T follicular helper cell (primary cell): ENCODE data around the gene FRMD4B.
"Not testable (repeated sequence)": the region's sequence is repeated elsewhere in the genome, so short reads cannot be mapped to it uniquely, and the experiment has no call there.

Experiments
- DNase-seq: peaks from one replicate; pipeline ENCODE4 v3.0.0-alpha.2; 2020; ENCODE audit warnings: low read depth

Gene FRMD4B

DNA sequence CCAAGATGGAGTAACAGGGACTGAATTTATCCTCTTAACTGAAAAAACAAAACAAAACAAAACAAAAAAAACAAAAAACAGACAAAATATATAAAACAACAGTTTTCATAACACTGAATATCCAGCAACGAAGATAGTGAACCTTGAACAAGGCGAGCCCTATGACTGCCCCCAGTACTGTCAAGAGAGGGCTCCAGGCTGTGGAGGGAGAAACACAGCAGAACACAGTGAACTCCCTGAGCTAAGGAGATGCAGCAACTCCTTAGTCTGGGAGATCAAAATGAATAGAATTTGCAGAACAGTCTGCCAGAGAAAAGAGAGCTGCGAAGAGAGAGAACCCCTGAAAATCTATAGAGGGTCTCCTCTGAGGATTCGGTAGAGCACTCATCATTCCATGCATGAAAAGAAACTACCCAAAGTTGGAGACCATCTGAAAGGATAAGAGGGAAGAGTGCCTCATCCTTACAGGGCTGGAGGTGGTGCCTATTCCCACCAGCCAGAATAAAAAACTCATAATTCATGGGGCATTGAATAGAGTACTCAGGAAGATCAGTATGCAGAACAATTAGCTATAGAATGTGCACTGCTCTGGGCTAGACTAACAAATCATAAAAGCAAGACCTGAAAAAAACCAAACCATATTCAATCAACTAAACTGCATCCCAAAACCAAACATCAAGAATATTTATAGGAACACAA, 101.8 kb downstream of the FRMD4B start:
- no peak for DNase-seq

DNA sequence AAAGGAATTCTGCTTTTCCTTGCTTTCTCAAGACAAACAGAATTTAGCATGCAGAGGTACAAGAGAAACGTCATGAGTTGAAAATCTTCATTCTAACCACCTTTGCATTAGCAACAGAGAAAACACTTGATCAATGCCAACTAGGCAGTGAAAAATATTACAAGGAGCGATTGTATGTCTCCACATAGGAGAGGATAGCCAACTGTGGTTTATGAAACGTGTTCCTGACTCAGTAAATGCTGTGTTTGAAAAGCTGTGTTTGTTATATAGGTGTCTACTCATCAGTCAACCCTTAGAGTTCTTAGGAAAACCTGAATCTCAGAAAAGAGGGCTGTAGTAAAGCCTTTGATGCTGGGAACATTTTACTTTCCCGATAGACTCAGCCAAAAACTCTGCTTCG, 102.4 kb downstream of the FRMD4B start:
- DNase-seq = no peak

DNA sequence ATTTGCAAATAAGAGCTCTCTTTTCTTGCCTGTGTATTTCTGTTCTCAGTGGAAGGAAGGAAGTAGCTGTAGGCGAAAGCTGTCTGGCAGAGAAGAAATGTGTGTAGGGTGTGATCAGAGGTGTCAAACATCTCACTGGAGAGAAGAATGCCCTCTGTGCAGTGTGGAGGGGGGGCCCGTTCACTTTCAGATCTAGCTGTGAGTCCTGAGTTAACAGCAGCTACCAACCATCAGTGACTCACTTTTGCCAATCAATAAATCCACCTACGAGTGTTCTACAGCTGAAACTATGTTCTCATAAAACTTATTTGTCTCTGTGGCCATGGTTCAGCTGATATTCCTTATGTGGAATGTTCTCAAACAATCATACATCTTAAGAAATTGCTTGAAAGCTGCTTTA, 103.7 kb downstream of the FRMD4B start:
- no peak for DNase-seq

DNA sequence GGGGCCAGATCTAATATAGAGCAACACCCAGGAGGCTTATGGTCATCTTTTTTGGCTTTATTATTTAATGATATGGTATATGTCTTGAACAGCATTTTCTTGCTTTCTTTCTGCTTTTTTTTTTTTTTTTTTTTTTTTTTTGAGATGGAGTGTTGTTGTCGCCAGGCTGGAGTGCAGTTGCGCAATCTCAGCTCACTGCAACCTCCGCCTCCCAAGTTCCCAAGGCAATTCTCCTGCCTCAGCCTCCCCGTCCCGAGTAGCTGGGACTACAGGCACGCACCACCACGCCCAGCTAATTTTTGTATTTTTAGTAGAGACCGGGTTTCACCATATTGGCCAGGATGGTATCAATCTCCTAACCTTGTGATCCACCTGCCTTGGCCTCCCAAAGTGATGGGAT, 108.5 kb downstream of the FRMD4B start:
- DNase-seq = not testable (repeated sequence)

DNA sequence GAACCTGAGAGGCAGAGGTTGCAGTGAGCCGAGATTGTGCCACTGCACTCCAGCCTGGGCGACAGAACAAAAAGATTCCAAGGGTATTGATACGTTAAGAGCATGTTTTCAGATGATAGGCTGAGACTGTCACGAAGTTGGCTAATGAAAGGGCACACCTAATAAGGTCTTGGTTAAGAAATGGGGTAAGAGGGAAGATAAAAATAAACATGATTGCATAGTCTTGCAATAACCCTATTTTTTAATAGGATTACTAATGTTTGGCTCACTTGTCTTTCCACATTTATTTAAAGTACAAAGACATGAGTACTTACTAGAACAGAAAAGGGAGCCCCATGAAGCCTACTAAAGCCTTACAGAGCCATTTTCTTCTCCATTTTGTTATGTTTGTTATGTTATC, 109.0 kb downstream of the FRMD4B start:
- DNase-seq = no peak

DNA sequence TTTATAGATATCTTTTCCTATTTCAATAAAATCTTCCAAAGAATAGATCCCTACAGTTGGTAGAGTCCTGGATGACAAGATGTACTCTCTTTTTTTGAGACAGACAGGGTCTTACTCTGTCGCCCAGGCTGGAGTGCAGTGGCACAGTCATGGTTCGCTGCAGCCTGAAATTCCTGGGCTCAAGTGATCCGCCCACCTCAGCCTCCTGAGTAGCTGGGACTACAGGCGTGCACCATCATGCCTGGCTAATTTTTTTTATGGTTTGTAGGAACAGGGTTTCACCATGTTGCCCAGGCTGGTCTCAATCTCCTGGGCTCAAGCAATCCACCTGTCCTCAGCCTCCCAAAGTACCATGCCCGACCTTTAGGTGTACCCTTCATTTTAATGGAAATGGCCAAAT, 109.7 kb downstream of the FRMD4B start:
- DNase-seq = not testable (repeated sequence)

DNA sequence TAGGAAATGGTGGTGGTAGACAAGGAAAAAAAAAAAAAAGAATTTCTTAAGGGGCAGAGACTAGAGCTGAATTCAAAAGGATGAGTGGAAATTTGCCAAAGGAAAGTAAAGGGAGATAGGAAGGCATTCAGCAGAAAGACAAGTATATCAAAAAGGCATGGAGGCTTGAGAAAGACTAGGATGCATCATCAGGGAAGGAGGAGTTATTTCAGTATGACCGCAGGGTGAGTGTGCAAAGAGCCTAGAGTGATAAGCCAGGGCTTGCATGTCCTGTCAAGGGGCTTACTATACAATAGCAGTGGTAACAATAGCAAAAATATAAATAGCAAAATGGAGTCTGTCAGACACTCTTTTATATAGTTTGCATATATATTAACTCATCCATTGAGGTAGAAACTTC, 112.0 kb downstream of the FRMD4B start:
- DNase-seq = no peak

DNA sequence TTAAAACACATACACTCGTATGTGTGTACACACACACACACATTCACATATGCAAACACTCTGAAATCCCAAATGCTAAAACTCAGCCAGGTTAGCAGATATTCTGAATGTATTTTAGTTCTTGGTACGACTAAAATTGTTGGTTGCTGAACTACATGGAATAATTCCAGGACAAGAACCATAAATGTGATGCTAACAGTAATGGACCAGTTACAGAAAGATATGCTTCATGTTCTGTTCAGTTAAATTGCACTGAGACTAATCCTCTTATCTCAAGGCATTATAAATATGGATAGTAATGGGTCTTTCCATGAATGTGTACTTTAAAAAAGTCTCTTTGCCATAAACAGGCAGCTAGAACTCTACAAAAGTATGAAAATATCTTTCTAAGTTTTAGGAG, 113.3 kb downstream of the FRMD4B start:
- no peak for DNase-seq

DNA sequence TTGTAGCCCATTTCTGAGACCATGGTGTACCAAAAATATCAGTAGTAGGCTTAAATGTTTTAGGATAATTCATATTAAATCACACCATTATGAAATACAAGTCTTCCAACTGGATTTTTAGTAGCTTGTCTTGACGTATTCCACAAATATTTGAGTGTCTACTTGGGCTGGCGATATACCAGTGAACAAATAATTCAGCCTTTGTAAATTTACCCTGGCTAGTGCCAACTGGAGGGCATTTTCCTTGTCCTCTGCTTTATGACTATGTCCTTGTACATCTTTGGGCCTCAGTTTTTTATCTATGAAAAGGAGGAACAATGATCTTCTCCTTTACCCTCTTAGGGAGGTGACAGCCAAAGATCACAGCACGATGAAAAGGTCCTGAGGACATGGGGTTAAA, 114.8 kb downstream of the FRMD4B start:
- no peak for DNase-seq

DNA sequence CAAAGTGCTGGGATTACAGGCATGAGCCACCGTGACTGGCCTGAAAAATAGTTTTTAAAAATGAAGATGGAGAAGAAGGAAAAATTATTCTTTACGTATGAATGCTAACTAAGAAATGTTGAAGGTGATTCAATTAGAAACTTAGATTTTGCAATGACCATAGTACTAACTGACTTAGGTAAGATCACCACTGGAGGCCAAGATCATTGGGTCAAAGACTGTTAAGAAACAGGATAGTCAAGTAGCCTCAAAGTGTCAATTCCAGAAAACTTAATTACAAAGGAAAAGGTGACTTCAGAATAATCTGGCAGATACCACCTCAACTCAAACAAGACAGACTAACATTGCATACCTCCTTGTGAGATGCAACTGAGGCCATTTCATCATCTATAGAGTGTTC, 119.3 kb downstream of the FRMD4B start:
- DNase-seq = no peak

DNA sequence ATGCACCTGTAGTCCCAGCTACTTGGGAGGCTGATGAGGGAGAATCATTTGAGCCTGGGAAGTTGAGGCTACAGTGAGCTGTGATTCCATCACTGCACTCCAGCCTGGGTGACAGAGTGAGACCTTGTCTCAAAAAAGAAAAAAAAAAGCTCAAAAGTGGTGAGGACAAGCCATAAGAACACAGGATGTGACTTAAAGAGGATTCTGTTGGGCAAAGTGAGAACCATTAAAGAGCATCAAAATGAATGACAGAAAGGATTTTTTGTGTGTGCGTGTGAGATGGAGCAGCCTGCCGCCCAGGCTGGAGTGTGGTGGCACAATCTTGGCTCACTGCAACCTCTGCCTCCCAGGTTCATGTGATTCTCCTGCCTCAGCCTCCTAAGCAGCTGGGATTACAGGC, 119.8 kb downstream of the FRMD4B start:
- not testable (repeated sequence) for DNase-seq

DNA sequence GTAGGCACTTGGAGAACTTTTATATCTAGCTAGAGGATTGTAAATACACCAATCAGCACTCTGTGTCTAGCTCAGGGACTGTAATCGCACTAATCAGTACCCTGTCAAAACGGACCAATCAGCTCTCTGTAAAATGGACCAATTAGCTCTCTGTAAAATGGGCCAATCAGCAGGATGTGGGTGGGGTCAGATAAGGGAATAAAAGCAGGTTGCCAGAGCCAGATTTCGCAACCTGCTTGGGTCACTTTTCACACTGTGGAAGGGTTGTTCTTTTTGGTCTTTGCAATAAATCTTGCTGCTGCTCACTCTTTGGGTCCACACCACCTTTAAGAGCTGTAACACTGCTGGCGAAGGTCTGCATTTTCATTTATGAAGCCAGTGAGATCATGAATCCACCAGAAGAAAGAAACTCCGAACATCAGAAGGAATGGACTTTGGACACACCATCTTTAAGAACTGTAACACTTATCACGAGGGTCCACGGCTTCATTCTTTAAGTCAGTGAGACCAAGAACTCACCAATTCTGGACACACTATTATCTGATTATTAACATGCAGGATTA, 125.0 kb downstream of the FRMD4B start:
- not testable (repeated sequence) for DNase-seq

DNA sequence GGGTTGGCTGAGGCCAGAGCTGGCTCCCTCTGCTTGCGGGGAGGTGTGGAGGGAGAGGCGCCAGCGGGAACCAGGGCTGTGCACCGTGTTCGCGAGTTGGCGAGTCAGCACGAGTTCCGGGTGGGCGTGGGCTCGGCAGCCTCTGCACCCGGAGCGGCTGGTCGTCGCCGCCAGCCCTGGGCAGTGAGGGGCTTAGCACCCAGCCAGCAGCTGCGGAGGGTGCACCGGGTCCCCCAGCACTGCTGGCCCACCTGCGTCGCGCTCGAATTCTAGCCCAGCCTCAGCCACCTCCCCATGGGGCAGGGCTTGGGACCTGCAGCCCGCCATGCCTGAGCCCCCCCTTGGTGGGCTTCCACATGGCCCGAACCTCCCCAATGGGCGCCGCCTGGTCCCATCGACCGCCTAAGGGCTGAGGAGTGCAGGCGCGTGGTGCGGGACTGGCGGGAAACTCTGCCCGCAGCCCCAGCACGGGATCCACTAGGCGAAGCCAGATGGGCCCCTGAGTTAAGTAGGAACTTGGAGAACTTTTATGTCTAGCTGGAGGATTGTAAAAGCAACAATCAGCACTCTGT, 125.6 kb downstream of the FRMD4B start:
- no peak for DNase-seq

DNA sequence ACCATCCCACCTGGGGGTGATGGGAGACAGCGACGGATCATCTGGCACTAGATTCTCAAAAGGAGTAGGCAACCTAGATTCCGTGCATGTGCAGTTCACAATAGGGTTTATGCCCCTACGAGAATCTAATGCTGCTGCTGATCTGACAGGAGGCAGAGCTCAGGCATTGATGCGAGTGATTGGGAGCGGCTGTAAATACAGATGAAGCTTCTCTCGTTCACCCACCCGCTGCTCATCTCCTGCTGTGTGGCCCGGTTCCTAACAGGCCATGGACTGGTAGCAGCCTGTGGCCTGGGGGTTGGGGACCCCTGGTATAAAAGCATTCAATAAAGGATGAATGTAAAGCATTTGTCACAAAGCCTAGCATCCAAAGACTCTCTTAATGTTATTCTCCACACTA, 126.8 kb downstream of the FRMD4B start:
- no peak for DNase-seq

DNA sequence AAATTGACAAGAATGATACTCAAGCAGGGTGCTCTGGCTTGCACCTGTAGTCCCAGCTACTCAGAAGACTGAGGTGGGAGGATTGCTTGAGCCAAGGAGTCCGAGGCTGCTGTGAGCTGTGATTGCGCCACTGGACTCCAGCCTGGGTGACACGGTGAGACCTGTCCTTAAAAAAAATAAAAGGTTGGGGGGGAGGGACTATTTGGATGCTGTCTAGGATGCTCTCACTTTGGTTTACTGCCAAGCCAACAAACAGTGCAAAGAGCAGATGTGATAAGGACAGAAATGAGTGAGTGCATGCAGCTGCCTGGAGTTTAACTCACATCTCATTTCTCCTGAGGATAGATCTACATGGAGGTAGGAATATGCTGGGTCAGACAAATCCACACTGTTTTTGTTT, 130.0 kb downstream of the FRMD4B start:
- DNase-seq = no peak

DNA sequence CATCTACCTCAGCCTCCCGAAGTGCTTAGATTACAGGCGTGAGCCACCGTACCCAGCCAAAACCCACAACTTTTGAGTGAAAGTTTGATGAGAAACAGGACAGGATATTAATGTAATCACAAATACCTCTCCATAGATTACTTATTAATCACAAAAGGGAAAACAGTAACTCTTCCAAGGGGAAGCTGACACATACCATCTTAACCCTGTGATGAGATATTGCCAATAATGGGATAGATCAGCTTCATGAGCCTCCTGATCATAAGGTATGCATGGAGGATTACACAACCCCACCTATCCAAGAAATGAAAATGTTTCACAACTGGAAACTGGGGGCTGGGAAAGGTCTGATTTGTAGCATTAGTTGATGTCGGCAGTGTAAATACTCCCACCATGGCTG, 131.5 kb downstream of the FRMD4B start:
- no peak for DNase-seq

DNA sequence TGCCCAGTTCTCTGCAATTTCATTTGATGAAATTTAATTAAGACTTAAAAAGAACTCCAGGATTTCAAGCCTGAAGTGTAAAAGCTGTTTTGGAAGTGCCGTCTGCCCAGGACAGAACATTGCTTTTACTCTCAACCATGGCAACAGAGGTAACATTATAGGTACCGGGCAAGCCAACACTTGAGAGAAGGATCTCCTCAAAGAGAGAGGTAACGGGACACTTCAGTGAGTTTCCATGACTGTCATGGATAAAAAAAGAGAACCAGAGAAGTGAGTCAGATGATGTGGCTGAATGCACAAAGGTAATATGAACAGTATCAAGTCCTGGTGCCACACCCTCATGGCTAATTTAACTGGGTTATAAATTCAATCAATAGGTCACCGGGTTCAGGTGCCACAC, 133.3 kb downstream of the FRMD4B start:
- no peak for DNase-seq

DNA sequence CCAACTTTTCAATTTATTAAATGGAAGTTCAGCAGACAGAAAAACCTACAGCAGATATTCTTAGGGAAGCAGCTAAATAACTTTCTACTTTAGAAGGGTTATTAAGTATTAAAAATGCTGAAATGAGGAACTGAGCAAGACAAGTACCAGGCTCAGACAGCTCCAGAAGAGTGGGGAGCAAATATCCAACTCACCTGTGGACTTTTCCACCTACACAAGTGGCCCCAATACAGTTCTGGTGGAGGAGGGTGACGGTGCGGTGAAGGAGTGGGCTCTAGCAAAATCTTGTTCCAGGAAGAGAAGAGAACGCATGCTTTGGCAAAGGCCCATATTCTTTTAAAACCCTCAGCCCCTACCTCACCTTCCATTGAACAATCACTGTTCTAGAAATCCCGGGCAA, 133.7 kb downstream of the FRMD4B start:
- DNase-seq = no peak

DNA sequence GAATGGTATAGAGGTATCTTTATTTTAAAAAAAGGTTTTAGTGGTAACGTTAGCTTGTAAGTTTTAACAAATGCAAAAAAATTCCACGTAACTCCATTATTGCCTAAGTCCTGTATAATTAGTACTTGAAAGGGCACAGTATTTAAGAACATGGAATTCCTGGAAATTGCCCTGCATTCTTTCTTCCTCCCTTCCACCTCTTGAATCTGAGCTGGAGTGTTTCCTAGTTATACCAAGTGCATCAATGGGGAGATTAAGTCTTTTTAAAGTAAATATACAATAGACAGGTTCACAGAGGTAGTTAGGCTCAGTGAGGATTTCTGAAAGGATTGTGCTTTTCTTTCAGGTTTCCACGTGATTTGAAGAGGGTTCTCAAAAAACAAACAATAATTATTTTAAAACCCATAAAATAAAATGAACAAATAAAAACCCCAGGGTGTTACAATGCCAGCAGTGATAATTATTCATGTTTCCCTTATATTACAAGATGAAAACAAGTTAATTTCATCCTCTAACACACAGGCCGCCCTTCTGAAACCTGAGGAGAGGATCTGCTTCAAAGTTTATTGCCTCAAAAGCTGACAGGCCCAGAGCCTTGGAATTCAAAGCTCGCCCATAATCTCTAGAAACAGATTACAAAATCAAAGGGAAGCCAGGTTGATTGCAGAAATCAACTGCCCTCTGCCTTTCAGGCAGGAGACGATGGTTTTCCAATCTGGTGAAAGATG, 134.6 kb downstream of the FRMD4B start:
- no peak for DNase-seq

DNA sequence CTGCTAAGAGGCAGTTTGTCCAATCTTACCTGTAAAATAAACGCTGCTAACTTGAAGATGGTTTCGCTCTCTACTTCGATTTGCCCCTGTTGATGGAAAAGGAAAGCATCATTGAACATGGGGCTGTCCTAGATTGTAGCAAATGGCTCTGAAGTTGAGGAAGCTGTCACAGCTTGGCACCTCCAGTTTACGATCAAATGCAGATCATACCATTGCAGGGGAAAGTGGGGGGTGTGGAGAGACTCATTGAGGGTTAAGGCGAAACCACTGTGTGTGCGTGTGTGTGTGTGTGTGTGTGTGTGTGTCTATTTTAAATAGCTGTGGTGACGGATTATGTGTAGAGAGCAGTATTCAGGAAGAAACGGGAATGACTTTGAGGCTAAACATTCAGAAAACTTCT, 135.9 kb downstream of the FRMD4B start:
- peak; percentile 31 for DNase-seq

DNA sequence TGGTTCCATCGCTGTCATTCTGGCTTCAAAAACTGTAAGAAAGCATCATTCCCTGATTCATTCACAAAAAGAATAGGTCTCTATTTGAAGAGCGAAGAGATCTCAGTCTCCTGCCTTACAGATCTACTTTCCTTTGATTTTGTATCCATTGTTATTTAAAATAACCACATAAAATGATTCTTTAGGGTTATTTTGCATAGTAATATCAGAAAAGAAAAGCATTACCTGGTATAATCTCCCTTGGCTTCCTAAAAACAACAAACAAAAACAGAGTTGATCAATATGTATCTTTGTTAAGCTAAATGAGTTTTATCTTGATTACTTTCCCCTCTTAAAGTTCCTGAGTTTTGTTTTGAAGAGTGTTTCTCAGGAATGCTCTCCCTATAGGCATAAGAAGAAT, 136.9 kb downstream of the FRMD4B start:
- no peak for DNase-seq

DNA sequence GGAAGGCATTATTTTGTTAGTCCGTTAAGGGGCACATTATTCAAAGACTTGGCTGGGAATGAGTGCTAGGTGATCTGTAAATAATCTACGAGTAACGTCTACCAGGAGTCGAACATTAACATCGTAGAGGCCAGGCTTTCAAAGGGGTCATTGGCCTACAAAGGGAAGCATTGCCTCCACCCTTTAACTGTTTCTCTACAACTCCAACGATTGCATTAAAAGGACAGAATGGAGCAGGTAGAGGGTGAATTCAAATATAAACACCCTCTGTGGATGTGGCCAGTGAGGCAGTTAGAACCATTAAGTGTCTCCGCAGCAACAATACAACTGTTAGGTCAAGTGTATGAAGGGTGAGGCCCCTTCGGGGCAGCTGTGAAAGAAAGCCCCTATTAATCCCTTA, 137.5 kb downstream of the FRMD4B start:
- DNase-seq = no peak

DNA sequence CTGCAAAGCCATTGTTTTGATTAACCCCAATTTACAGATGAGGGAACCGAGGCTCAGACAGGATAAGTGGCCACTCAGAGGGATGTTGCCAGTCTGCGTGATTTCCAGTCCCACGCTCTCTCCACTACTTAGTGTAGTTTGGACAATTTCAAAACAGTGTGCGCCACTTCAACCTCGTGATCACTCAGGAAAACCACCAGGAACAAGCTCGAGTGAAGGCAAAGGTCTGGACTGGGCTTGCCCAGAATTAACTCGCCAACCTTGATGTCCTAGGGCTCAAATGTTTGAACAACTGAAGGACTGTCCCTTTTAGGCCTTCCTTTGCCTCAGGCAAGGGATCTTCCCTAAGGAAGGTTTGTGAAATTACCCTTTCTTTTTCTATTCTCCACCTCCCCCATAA, 139.3 kb downstream of the FRMD4B start:
- DNase-seq = no peak
